ENCODE measurements around the gene TXLNA.
A peak's percentile ranks its signal among the peaks of the same experiment; 100 is the strongest.

The TXLNA gene

GRCh38 chr1:32184650-32185049 is 5.2 kb downstream of the TXLNA start:
- no peak for DNase-seq (ENCODE audit: low spot score)

- no peak for DNase-seq (ENCODE audit: low spot score)
These were observed 6.6 kb downstream of the TXLNA start for GRCh38 chr1:32186077-32186476.

GRCh38 chr1:32186491-32186890 is 7.0 kb downstream of the TXLNA start:
- DNase-seq (ENCODE audit: low spot score) = no peak

GRCh38 chr1:32187850-32188249 is 8.4 kb downstream of the TXLNA start:
- no peak for DNase-seq (ENCODE audit: low spot score)

DNA sequence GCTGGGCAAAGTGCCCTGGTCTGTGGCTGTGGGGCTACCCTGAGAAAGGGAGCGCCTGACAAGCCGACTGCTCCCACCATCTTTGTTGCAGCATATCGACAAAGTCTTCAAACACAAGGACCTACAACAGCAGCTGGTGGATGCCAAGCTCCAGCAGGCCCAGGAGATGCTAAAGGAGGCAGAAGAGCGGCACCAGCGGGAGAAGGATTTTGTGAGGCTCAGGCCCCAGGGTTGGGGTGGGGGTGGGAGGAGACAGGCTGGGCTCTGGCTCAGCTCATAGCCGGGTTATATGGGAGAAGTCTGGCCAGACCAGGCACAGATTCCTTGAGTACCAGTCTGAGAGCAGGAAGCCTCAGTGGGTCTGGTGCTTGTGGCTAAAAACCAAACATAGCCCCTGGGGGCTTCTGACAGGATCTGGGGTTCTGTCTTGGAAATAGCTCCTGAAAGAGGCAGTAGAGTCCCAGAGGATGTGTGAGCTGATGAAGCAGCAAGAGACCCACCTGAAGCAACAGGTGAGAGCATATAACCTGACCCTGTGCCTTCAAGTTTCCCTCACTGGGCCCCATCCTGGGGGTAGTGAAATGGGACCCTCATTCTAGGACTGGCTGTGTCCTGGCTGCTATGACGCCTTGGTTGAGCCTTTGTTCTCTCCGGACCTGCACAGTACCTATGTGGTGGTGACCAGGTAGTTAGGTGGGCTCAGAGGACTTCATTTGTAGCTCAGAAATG is 12.9 kb downstream of the TXLNA start:
- no peak for DNase-seq (ENCODE audit: low spot score)

- no peak for DNase-seq (ENCODE audit: low spot score)
These were observed 15.5 kb downstream of the TXLNA start for GRCh38 chr1:32194984-32195383.

GRCh38 chr1:32195531-32195930 is 16.1 kb downstream of the TXLNA start:
- no peak for DNase-seq (ENCODE audit: low spot score)

DNA sequence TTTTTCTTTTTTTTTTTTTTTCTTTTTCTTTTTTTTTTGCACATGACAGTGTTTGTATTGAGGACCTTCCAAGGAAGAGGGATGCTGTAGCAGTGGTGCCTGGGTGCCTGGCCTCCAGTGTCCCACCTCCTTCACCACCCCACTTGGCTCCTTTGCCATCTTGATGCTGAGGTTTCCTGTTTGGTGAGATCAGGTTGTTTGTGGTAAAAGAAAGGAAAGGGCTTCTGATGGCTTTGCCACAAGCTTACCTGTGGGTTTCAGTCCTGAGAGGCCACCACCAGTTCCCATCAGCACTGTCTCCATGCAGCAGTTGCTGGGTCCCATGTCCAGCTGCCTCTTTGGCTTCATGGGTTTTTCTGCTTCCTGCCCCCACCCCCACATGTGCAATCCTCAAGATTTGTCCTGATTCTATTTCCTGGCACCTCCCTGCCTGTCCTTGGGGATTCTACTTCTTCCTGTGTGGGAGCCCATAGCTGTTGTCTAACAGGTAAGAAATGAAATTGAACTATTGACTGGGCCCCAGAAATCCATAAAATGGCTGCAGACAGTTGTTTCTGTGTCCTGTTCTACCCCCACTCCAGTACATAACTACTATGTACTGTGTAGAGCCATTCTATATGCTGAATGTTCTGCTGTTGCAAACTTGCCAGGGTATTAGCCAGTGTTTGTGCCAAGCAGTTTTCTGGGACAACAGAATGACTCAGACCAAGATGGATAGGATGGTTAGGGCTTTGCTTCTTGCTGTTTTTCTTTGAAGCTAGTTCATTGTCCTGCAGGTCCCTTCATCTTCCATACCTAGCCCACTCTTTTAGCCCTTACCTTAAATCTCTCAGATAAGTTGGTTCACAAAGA is 16.7 kb downstream of the TXLNA start:
- DNase-seq (ENCODE audit: low spot score) = no peak

GRCh38 chr1:32197074-32197473 is 17.6 kb downstream of the TXLNA start:
- DNase-seq (ENCODE audit: low spot score) = no peak

- DNase-seq (ENCODE audit: low spot score) = no peak
These were observed 18.4 kb downstream of the TXLNA start for GRCh38 chr1:32197837-32198236.

DNA sequence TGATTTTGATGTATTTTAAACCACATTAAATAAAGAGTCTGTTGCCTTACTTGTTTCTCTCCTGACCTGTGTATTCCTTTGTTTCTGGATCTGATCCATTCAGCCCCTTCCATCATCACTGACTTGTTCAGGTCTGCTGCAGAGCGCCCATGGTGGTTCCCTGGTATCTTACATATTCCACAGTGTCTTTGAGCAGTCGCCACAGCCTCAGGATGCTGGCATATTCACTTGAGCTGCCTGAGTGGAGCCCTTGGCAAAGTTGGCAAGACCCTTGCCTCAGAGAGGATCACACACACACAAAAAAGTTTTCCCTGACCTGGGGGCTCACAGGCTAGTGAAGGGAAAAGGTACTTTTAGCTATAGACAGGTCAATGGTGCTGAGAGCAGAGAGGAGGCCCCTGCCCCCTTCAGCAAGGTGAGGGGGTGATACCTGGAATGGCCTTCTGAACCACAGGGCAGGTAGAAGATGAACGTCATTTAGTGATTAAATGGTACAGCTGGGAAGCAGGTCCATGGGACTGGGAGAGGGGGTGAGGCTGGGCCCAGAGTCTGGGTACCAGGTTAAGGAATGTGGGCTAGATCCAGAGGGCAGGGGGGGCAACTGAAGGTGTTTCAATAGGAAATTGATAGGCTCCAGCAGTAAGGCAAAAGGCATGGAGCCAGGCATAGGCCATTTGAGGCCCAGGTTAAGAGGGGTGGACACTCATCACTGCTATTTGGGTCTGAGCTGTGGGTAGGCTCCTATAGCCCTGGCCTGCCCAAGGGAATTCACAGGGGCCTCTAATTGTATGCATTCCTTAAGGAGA is 19.0 kb downstream of the TXLNA start:
- no peak for DNase-seq (ENCODE audit: low spot score)

- DNase-seq (ENCODE audit: low spot score) = no peak
These were observed 19.7 kb downstream of the TXLNA start for GRCh38 chr1:32199043-32199716.

DNA sequence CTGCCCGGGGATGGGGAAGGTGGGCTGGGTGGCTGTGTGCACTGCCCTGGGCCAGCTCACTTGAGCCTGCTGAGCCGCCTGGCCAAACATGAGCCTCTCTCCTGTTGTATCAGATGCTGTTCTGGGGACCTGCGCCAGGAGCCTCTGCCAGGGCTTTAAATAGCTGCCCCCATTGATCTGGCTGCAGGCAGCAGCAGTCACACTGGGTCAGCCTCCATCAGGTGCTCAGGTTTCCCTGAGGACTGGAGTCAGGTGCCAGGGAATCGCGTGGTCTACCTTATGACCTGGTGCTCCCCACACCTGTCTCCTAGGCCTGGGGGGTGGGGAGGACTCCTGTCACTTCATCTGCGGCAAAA is 20.2 kb downstream of the TXLNA start:
- DNase-seq (ENCODE audit: low spot score) = no peak

GRCh38 chr1:32200226-32201010 is 20.9 kb downstream of the TXLNA start, which contains the start of gene CCDC28B:
CCDC28B (plus strand) TSS chr1:32200595; CDS start chr1:32201936, 1,341 bp downstream.
- DNase-seq (ENCODE audit: low spot score) = peak; percentile 46

DNA sequence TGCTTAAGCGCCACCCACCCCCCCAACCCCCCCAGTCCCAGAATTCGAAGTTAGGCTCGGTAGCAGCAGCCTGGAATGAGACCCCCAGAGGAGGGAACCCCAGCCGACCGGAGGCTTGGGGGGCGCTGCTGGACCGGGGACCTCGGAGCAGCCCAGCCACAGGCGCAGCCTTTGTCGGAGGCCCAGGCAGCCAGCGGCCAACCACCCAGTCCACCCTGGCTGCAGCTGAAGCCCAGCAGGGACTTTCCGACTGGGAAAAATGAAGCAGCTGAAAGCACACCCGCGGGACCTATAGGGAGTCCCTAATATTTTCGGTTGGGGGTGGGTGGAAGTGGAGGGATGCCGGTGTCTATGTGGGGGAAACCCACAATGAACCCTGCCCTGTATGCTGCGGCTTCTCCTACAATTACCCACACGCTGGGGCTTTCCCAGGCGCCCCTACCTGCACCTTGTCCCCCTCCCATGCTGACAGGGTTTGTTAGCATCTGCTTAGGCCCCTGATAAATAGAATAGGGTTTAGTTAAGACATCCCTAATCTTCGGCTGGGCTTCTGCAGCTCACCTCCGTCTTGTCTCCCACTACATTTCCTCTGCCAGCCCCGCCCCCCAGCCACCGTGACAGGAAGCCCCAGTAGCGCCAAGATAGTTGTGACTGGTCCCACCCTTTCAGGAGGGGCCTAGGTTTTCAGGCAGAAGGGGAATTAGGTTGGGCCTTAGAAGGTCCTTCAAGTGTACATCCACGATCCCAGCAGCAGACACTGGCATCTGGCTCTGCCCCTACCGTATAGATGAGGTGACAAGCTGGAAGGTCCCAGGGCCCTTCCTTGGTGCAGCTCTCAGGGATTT is 21.8 kb downstream of the TXLNA start:
- peak; percentile 72 for DNase-seq (ENCODE audit: low spot score)

- no peak for DNase-seq (ENCODE audit: low spot score)
These were observed 25.5 kb downstream of the TXLNA start for GRCh38 chr1:32204943-32205361.

DNA sequence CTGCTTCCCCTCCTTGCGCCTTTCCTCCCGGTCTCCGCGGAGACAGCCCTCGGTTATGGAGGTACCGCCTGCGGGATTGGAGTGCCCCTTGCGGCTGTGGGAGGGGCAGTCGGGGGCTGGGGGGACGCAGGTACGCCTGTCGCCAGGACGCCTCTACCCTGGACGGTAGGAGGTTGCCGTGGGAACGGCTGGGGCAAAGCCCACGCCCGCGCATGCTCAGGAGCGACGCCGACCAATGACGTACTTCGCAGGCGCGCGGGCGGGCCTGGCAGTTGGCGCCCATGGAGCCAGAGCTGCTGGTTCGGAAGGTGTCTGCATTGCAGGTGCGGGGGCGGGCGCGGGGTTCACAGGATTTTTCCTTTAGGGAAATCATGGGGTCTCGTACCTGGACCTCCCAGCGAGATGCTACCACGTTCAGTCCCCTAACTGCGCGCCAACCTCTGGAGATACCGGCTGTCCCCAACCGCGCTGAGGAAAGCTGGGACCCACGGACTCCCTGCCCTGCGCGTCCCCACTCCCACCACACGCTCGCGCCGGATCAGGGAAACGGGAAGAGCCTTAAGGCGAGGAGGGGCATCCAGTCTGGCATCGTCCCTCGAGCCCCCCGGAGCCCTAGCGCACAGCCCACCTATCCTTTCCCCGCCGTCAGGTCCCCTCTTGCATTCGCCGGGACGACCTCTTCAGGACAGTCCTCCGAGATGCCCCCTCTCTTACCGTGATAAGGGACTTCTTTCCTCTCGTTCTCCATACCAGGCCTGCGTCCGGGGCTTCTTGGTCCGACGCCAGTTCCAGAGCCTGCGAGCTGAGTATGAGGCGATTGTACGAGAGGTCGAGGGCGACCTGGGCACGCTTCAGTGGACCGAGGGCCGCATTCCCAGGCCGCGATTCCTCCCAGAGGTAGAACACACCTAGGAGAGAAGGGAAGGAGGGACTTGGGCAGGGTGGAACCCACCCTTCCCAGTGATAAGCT is 26.2 kb downstream of the TXLNA start, which contains the start of gene IQCC:
Gene IQCC (plus strand): TSS at position 271 of the 970 bp plus-strand sequence. CDS start 11 bp downstream, at position 282.
- peak; percentile 83 for DNase-seq (ENCODE audit: low spot score)

DNA sequence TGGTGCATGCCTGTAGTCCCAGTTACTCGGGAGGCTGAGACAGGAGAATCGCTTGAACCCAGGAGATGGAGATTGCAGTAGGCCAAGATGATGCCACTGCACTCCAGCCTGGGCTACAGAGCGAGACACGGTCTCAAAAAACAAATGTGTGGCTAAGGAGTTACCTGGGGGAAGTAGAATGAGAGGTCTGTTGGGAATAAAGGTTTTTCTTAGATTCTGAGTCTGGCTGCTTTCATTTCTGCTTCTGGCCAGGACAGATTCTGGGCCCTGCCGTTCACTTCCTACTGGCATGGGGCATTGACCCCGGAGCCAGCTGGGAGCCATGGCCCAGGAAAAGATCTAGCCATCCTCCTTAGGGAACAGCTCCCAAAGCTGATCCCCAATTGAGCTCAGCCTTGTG is 29.0 kb downstream of the TXLNA start:
- DNase-seq (ENCODE audit: low spot score) = no peak

GRCh38 chr1:32208891-32209328 is 29.4 kb downstream of the TXLNA start, which contains the start of gene DCDC2B:
DCDC2B (plus strand) TSS chr1:32209089; CDS start chr1:32209094, 5 bp downstream.
- DNase-seq (ENCODE audit: low spot score) = no peak

Data from CD4-positive, alpha-beta T cell treated with Interleukin-15 for 4 hours (primary cell).